ENCODE measurements around the gene IL4.

IL4 gene

GRCh38 chr5:132675936-132676689 lies 2.3 kb downstream of the IL4 start:
- no peak overlapping the region for H3K4me3 ChIP-seq (ENCODE audit: low read depth, low read length)
- DNase-seq (ENCODE audit: low read depth) = no peak
- no peak for TF ChIP-seq CTCF (IDR thresholded peaks at IDR 0.05; ENCODE audit: low read depth, low read length, missing control alignments)

GRCh38 chr5:132677191-132677590 lies 3.4 kb downstream of the IL4 start:
- TF ChIP-seq CTCF (IDR thresholded peaks at IDR 0.05; ENCODE audit: low read depth, low read length, missing control alignments) = no peak
- no peak overlapping the region for H3K4me3 ChIP-seq (ENCODE audit: low read depth, low read length)
- no peak for DNase-seq (ENCODE audit: low read depth)

GRCh38 chr5:132677682-132678400 lies 4.1 kb downstream of the IL4 start:
- no peak for TF ChIP-seq CTCF (IDR thresholded peaks at IDR 0.05; ENCODE audit: low read depth, low read length, missing control alignments)
- DNase-seq (ENCODE audit: low read depth) = no peak
- no peak overlapping the region for H3K4me3 ChIP-seq (ENCODE audit: low read depth, low read length)

- no peak for DNase-seq (ENCODE audit: low read depth)
Measured at GRCh38 chr5:132678735-132679134, 4.9 kb downstream of the IL4 start.

GRCh38 chr5:132679166-132679565 lies 5.4 kb downstream of the IL4 start:
- no peak overlapping the region for H3K4me3 ChIP-seq (ENCODE audit: low read depth, low read length)
- DNase-seq (ENCODE audit: low read depth) = no peak
- no peak for TF ChIP-seq CTCF (IDR thresholded peaks at IDR 0.05; ENCODE audit: low read depth, low read length, missing control alignments)

More at GRCh38 chr5:132678735-132679134, 4.9 kb downstream of the IL4 start:
- H3K4me3 ChIP-seq (ENCODE audit: low read depth, low read length) = no peak overlapping the region
- no peak for TF ChIP-seq CTCF (IDR thresholded peaks at IDR 0.05; ENCODE audit: low read depth, low read length, missing control alignments)

GRCh38 chr5:132679717-132680380 lies 6.1 kb downstream of the IL4 start:
- no peak for TF ChIP-seq CTCF (IDR thresholded peaks at IDR 0.05; ENCODE audit: low read depth, low read length, missing control alignments)
- no peak overlapping the region for H3K4me3 ChIP-seq (ENCODE audit: low read depth, low read length)
- no peak for DNase-seq (ENCODE audit: low read depth)
